GM15510 (cell line): Measurements from ENCODE around the gene DSCAM.

Experiments
- POLR2A ChIP-seq: IDR thresholded peaks from 3 replicates; pipeline ENCODE4 v1.6.1; 2011; ENCODE audit warnings: borderline replicate concordance; ENCODE audit not compliant: insufficient read length; ENCODE audit errors: extremely low read depth

Gene DSCAM, protein sequence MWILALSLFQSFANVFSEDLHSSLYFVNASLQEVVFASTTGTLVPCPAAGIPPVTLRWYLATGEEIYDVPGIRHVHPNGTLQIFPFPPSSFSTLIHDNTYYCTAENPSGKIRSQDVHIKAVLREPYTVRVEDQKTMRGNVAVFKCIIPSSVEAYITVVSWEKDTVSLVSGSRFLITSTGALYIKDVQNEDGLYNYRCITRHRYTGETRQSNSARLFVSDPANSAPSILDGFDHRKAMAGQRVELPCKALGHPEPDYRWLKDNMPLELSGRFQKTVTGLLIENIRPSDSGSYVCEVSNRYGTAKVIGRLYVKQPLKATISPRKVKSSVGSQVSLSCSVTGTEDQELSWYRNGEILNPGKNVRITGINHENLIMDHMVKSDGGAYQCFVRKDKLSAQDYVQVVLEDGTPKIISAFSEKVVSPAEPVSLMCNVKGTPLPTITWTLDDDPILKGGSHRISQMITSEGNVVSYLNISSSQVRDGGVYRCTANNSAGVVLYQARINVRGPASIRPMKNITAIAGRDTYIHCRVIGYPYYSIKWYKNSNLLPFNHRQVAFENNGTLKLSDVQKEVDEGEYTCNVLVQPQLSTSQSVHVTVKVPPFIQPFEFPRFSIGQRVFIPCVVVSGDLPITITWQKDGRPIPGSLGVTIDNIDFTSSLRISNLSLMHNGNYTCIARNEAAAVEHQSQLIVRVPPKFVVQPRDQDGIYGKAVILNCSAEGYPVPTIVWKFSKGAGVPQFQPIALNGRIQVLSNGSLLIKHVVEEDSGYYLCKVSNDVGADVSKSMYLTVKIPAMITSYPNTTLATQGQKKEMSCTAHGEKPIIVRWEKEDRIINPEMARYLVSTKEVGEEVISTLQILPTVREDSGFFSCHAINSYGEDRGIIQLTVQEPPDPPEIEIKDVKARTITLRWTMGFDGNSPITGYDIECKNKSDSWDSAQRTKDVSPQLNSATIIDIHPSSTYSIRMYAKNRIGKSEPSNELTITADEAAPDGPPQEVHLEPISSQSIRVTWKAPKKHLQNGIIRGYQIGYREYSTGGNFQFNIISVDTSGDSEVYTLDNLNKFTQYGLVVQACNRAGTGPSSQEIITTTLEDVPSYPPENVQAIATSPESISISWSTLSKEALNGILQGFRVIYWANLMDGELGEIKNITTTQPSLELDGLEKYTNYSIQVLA (N-terminal part only)

GRCh38 chr21:40846587-40847411 is at the start of gene DSCAM:
Gene DSCAM, minus strand, starts transcription at chr21:40847158. Its CDS starts 497 bp downstream, at chr21:40846661.
- TF ChIP-seq POLR2A: no peak

- no peak for TF ChIP-seq POLR2A
Measured at GRCh38 chr21:40886931-40887330, 40.0 kb upstream of the DSCAM start.

- TF ChIP-seq POLR2A: no peak
Measured at GRCh38 chr21:40886006-40886405, 39.0 kb upstream of the DSCAM start.

DNA sequence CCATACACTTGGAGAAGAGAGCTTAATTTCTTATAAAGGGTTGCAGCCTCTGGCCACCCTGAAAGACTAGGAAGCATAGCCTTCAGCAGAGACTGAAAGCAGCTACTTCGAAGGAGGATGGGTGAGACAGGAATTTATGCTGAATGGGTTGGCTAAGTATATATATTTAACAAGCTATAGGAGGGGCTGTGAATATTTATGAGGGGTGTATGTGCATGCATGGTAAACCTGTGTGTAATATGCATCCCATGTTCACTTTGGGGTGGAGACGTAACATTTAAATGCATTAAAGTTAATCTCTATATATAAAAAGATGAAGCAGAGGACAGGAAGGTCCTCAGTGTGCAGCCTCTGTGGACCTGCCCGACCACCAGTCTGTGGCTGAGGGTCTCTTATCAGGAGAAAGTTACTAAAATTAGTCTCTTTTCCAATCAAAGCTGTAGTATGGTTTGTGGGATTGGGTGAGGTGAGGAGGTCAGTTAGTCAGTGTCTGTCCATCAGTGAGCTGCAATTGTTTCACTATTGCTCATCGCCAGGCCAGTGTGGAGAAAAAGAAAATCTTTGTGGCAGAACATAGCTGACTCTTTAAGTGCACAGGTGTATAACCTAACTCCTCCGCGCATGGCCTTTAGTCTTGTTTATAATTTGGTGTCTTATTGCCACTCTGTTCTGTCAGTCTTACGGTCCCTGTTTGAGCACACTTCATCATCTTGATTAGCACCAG is 35.4 kb upstream of the DSCAM start:
- TF ChIP-seq POLR2A: no peak

- TF ChIP-seq POLR2A: no peak
Measured at GRCh38 chr21:40881767-40882166, 34.8 kb upstream of the DSCAM start.

- TF ChIP-seq POLR2A: no peak
Measured at GRCh38 chr21:40871099-40871498, 24.1 kb upstream of the DSCAM start.

- TF ChIP-seq POLR2A: no peak
Measured at GRCh38 chr21:40863839-40864238, 16.9 kb upstream of the DSCAM start.

- TF ChIP-seq POLR2A: no peak
Measured at GRCh38 chr21:40858517-40858916, 11.6 kb upstream of the DSCAM start.

- no peak for TF ChIP-seq POLR2A
Measured at GRCh38 chr21:40853956-40854688, 7.2 kb upstream of the DSCAM start.

GRCh38 chr21:40852563-40852962 is 5.6 kb upstream of the DSCAM start:
- no peak for TF ChIP-seq POLR2A

GRCh38 chr21:40851749-40852148 is 4.8 kb upstream of the DSCAM start:
- no peak for TF ChIP-seq POLR2A

GRCh38 chr21:40850071-40850470 is 3.1 kb upstream of the DSCAM start:
- no peak for TF ChIP-seq POLR2A

DNA sequence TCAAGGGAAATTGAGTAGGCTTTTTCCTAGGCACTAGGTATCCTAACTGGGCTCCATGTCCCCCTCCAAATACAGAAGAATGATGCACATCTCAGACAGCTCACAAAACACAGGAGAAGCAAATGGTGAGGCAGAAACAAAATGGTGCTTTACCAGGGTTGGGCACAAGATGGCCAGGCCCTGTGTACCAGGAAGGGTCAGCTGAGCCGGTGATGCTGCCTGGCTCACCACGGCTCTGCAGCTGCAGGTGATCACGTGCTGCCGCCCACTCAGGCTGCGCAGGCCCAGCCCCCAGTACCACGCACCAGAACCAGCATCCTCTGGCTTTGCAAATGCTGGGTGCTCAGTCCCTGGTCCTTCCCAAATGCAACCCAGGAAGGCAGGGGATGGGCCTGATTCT is 993 bp upstream of the DSCAM start:
- no peak for TF ChIP-seq POLR2A
